Activated B cell treated with CpG ODN at 0.5 μM for 24 hours (primary cell): ENCODE results near the gene ABAT. TPM values are rescaled to one million over a fixed set of nuclear protein-coding genes. Genes with fewer than 3 reads are reported as not detected.

Experiments used
- ATAC-seq: fragments of 200-7000 bp; cut with Tn5 transposase; one replicate; pipeline ENCODE4 v1.10.0; 2021; ENCODE audit warnings: low read depth, mild to moderate bottlenecking, moderate library complexity
- CTCF ChIA-PET: fragments of 350-600 bp; sonication (Branson Sonifier 250); formaldehyde crosslinking; loops from one replicate; lab custom pipeline; 2021; ENCODE audit warnings: antibody characterized with exemption; lab: Charles Lee
- POLR2A ChIA-PET: fragments of 350-600 bp; sonication (Branson Sonifier 250); formaldehyde crosslinking; loops from one replicate; lab custom pipeline; 2021; ENCODE audit warnings: antibody characterized with exemption; lab: Charles Lee
- DNase-seq: peaks from one replicate; pipeline ENCODE4 v3.0.0; 2022
- H3K27ac Mint-ChIP-seq: one replicate; pipeline ENCODE4 v1.8.0; 2020; ENCODE audit warnings: mixed read lengths
- H3K27me3 Mint-ChIP-seq: one replicate; pipeline ENCODE4 v1.8.0; 2021; ENCODE audit warnings: mixed read lengths
- H3K36me3 Mint-ChIP-seq: one replicate; pipeline ENCODE4 v1.8.0; 2021; ENCODE audit warnings: low read depth, mixed read lengths
- H3K4me1 Mint-ChIP-seq: one replicate; pipeline ENCODE4 v1.8.0; 2021; ENCODE audit warnings: mixed read lengths
- H3K4me3 Mint-ChIP-seq: one replicate; pipeline ENCODE4 v1.8.0; 2020; ENCODE audit warnings: mild to moderate bottlenecking, mixed read lengths
- H3K9me3 Mint-ChIP-seq: one replicate; pipeline ENCODE4 v1.8.0; 2020; ENCODE audit warnings: mixed read lengths
- intact Hi-C: fragments of 100-400 bp; cut with micrococcal nuclease; formaldehyde crosslinking; loops from one replicate; pipeline ENCODE4 v1.15.1; 2024
- total RNA-seq: library from RNA; stranded (reverse); gene quantifications from 2 replicates; pipeline ENCODE4 v1.2.3, GENCODE V29; 2022
- TF ChIP-seq, protein P1 (sequence below): fragments of 200-600 bp; IDR thresholded peaks from one replicate; pipeline ENCODE4 v1.8.0; 2022; ENCODE audit warnings: antibody characterized with exemption, mild to moderate bottlenecking

Gene ABAT
- total RNA-seq, 1 donor from 2014 or later = 13.2 TPM

DNA sequence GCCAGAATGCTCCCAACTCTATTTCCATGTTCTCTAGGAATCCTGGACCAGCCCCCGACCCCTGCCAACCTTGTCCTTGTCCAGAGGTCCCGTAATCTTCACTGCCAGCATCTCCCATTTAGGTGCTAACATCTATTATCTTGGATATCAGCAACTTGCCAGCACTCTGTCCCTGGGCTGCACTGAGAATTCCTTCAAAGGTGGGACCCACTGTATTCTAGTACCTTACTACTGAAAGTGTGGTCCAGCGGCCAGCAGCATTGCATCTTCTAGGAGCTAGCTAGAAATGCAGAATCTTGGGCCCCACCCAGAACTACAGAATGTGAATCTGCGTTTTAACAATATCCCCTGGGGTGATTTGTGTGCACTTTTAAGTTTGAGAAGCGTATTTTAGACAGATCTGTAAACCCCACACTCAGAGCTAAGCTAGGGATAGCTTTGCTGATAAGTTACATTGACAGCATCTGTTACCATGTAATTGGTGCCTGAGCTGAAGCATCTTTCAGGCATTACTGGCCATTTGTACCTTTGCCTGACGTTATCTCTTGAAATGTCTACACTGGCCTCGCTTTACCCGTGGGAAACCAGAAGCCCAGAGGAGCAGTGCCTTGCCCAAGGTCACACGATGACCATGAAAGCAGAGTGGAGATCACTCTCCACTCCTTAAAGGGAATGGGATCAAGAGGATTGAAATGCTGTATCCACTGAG is 8.3 kb downstream of the ABAT start:
- intact Hi-C loops = no loop called here
- DNase-seq (no peak), ATAC-seq (no peak)
- POLR2A ChIA-PET = no interaction called here
- H3K36me3 Mint-ChIP-seq = peaks cover 28% of the 10 kb centered on the region
- TF ChIP-seq, protein P1, sequence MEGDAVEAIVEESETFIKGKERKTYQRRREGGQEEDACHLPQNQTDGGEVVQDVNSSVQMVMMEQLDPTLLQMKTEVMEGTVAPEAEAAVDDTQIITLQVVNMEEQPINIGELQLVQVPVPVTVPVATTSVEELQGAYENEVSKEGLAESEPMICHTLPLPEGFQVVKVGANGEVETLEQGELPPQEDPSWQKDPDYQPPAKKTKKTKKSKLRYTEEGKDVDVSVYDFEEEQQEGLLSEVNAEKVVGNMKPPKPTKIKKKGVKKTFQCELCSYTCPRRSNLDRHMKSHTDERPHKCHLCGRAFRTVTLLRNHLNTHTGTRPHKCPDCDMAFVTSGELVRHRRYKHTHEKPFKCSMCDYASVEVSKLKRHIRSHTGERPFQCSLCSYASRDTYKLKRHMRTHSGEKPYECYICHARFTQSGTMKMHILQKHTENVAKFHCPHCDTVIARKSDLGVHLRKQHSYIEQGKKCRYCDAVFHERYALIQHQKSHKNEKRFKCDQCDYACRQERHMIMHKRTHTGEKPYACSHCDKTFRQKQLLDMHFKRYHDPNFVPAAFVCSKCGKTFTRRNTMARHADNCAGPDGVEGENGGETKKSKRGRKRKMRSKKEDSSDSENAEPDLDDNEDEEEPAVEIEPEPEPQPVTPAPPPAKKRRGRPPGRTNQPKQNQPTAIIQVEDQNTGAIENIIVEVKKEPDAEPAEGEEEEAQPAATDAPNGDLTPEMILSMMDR = no peak
- no peak overlapping the region for H3K4me3 Mint-ChIP-seq
- H3K27me3 Mint-ChIP-seq = no peaks in the 10 kb centered on the region
- peaks cover 26% of the 10 kb centered on the region for H3K4me1 Mint-ChIP-seq
- CTCF ChIA-PET = no interaction called here
- H3K9me3 Mint-ChIP-seq = peaks cover 6% of the 10 kb centered on the region
- H3K27ac Mint-ChIP-seq = no peak overlapping the region

DNA sequence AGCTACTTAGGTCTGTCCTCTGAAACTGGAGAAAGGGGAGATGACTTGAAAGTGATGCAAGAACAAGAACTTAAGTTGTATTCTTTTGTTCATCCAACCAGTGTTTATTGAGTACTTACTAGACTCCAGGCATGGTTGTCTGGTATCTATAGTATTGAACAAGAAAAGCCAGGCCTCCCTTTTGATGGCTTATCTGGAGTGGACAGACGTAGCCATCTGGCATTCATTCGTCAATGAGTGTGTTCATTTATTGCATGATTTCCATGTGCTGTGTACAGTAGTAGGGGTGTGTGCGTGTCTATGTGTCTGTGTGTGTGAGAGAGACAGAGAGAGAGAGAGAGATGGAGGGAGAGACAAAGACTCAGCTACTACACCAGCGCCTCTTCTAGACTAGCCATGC is 9.2 kb downstream of the ABAT start:
- H3K36me3 Mint-ChIP-seq = peaks cover 31% of the 10 kb centered on the region
- no peak for DNase-seq
- ChIA-PET CTCF (no interaction called here), POLR2A (interaction anchor here (0.6 kb wide), 1 partner anchor 416 kb away, joined by 3 read pairs; no protein-coding TSS in a partner anchor)
- intact Hi-C loops = no loop called here
- TF ChIP-seq, protein P1 = no peak
- peaks cover 26% of the 10 kb centered on the region for H3K4me1 Mint-ChIP-seq
- no peak overlapping the region for H3K4me3 Mint-ChIP-seq
- H3K27ac Mint-ChIP-seq = no peak overlapping the region
- no peak for ATAC-seq
- no peaks in the 10 kb centered on the region for H3K27me3 Mint-ChIP-seq
- H3K9me3 Mint-ChIP-seq = peaks cover 6% of the 10 kb centered on the region

DNA sequence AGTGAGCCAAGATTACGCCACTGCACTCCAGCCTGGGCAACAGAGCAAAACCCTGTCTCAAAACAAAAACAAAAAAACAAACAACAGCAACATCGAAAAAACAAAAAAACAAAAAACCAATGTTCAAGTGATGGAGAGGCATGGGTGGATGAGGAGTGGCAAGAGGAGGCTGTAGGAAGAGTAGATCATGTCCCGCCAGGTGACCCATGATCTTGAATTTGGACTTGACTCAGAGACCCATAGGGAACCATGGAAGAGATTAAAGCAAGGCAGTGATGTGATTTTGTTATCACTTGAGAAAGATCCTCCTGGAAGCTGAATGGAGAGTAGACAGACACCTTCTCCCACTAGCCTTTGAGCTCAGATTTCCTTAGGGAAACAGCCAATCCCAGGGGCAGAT is 11.2 kb downstream of the ABAT start:
- DNase-seq (no peak), ATAC-seq (no peak)
- no peaks in the 10 kb centered on the region for H3K27me3 Mint-ChIP-seq
- ChIA-PET CTCF (no interaction called here), POLR2A (interaction anchor here (0.7 kb wide), 1 partner anchor 10 kb away, joined by 4 read pairs; no protein-coding TSS in a partner anchor)
- peaks cover 14% of the 10 kb centered on the region for H3K9me3 Mint-ChIP-seq
- intact Hi-C loops = no loop called here
- peaks cover 38% of the 10 kb centered on the region for H3K36me3 Mint-ChIP-seq
- H3K4me1 Mint-ChIP-seq = peaks cover 17% of the 10 kb centered on the region
- TF ChIP-seq, protein P1 = no peak
- no peak overlapping the region for H3K4me3 Mint-ChIP-seq
- no peak overlapping the region for H3K27ac Mint-ChIP-seq

DNA sequence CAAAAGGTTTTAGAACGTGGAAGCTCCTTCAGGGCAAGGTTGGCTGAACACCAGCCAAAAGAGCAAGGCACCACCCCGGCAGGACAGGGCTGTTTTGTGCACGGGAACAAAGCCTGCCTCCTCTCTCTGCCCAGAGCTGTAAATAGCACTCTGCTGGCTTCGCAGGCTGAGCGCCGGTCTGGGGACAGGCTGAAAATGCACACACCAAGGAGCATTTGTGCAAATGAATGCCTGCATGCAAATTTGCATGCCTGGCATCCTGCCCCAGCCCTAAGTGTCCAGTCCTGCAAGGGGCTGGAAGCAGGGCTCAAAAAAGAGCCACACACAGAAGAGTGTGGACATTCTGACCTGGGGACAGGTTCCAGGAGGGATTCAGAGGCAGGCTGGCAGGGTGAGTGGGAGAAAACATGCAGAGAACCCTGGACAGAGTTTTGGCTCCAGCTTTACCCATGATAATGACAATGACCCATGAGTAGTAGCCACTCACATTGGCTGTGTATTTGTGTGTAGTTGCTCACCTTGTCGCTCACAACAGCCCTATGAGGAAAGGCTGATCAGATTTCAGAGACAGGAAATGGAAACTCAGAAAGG is 11.7 kb downstream of the ABAT start:
- ChIA-PET POLR2A (no interaction called here), CTCF (no interaction called here)
- TF ChIP-seq, protein P1 = no peak
- no peak for ATAC-seq
- Mint-ChIP-seq H3K9me3 (peaks cover 16% of the 10 kb centered on the region), H3K4me3 (no peak overlapping the region), H3K36me3 (peaks cover 40% of the 10 kb centered on the region), H3K27ac (no peak overlapping the region), H3K27me3 (no peaks in the 10 kb centered on the region), H3K4me1 (peaks cover 12% of the 10 kb centered on the region)
- no peak for DNase-seq
- intact Hi-C loops = no loop called here

DNA sequence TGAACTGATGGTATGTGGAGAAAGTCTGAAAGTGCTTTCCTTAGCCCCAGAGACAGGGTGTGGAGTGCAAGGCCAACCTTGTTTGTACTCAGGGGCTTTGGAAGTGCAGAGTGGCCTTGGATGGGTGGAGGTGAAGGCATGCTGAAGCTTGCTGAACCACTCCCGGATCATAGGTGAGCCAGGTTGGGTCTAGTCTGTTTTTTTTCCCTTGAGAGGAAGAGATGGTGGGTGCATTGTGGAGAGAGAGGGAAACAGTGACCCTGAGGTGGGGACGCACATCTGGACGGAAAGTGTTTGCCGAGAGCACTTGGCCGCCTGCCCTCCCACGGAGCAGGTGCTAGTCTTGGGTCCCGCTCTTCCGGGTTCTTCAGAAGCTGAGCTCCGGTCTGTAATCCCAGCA is 12.5 kb downstream of the ABAT start:
- Mint-ChIP-seq H3K4me3 (no peak overlapping the region), H3K27ac (no peak overlapping the region), H3K4me1 (peaks cover 12% of the 10 kb centered on the region), H3K9me3 (peaks cover 16% of the 10 kb centered on the region), H3K27me3 (no peaks in the 10 kb centered on the region), H3K36me3 (peaks cover 40% of the 10 kb centered on the region)
- TF ChIP-seq, protein P1 = no peak
- ATAC-seq = no peak
- ChIA-PET POLR2A (no interaction called here), CTCF (no interaction called here)
- intact Hi-C loops = no loop called here
- no peak for DNase-seq
